Endothelial cell of umbilical vein (primary cell): ENCODE measurements around the gene SRSF3. TPM values are rescaled to one million over a fixed set of nuclear protein-coding genes. Genes with fewer than 3 reads are reported as not detected.

Source experiments
- BruUV-seq: library from RNA; stranded (reverse); fragments of 400-500 nt; replicated peaks from 2 replicates; lab custom pipeline; 2021; lab: Mats Ljungman, UMichigan
- CTCF ChIA-PET: fragments of 300-600, 350-600 bp; sonication (Branson Sonifier 250); formaldehyde crosslinking; loops from one replicate; lab custom pipeline; 2021; ENCODE audit warnings: antibody characterized with exemption, inconsistent platforms; lab: Charles Lee
- POLR2A ChIA-PET: fragments of 300-600, 350-600 bp; sonication (Branson Sonifier 250); formaldehyde crosslinking; loops from one replicate; lab custom pipeline; 2021; ENCODE audit warnings: antibody characterized with exemption, inconsistent platforms; lab: Charles Lee
- DNase-seq: peaks from one replicate; pipeline ENCODE4 v3.0.0-alpha.2; 2011; ENCODE audit warnings: low read depth, low spot score
- FAIRE-seq: peaks from 2 replicates; lab custom pipeline; 2011; peaks lifted over from hg19 to GRCh38; lab: Jason Lieb, UNC
- H2AFZ ChIP-seq: 2 replicates; pipeline ENCODE4 v1.6.0; 2012; ENCODE audit warnings: low read depth, low read length, control low read depth, inconsistent platforms
- H3K27ac ChIP-seq: 2 replicates; pipeline ENCODE4 v1.5.1; 2011; ENCODE audit warnings: low read depth, mild to moderate bottlenecking, control low read depth, low read length, moderate library complexity; ENCODE audit not compliant: insufficient read depth
- H3K27me3 ChIP-seq, 2 experiments: 2 replicates each; pipeline versions ENCODE4 v1.6.0 to v1.6.1; 2011; ENCODE audit warnings: low read length in 2 of 2, mixed read lengths in 1 of 2; ENCODE audit not compliant: control insufficient read depth in 2 of 2, insufficient read depth in 2 of 2
- H3K36me3 ChIP-seq, 2 experiments: 2 replicates in 1 of 2; 3 replicates in 1 of 2; pipeline ENCODE4 v1.5.1; 2011; ENCODE audit warnings: low read length in 2 of 2, mild to moderate bottlenecking in 1 of 2, moderate library complexity in 1 of 2; ENCODE audit not compliant: control insufficient read depth in 2 of 2, insufficient read depth in 2 of 2; ENCODE audit errors: extremely low read depth in 1 of 2
- H3K4me1 ChIP-seq: 3 replicates; pipeline ENCODE4 v1.5.1; 2011; ENCODE audit warnings: mild to moderate bottlenecking, low read length; ENCODE audit not compliant: control insufficient read depth, insufficient read depth; ENCODE audit errors: extremely low read depth
- H3K4me2 ChIP-seq: 2 replicates; pipeline ENCODE4 v1.6.1; 2011; ENCODE audit warnings: low read length, control low read depth, mixed read lengths; ENCODE audit not compliant: insufficient read depth
- H3K4me3 ChIP-seq, 3 experiments: fragments of 200-600 bp in 1 of 3; sonication (generic), shearing (Covaris generic) in 1 of 3; replicated peaks in 1 of 3; 2 replicates each; pipeline ENCODE4 v1.5.1; 2011 to 2016; ENCODE audit warnings: control low read depth in 3 of 3, low read length in 3 of 3, mild to moderate bottlenecking in 2 of 3, inconsistent platforms in 1 of 3, low read depth in 1 of 3, moderate library complexity in 1 of 3; ENCODE audit not compliant: insufficient read depth in 1 of 3
- H3K79me2 ChIP-seq: 2 replicates; pipeline ENCODE4 v1.6.0; 2012; ENCODE audit warnings: low read length, inconsistent platforms; ENCODE audit not compliant: control insufficient read depth, insufficient read depth
- H3K9ac ChIP-seq: replicated peaks from 2 replicates; pipeline ENCODE3; 2011; ENCODE audit warnings: low read length, control low read depth; ENCODE audit not compliant: insufficient read depth; ENCODE audit errors: extremely low read depth
- H3K9me1 ChIP-seq: replicated peaks from 3 replicates; pipeline ENCODE4 v1.6.0; 2011; ENCODE audit warnings: mild to moderate bottlenecking, low read length; ENCODE audit not compliant: control insufficient read depth, insufficient read depth; ENCODE audit errors: extremely low read depth
- H3K9me3 ChIP-seq: replicated peaks from 2 replicates; pipeline ENCODE4 v1.5.1; 2012; ENCODE audit warnings: low read length, inconsistent platforms; ENCODE audit not compliant: control insufficient read depth, insufficient read depth
- H4K20me1 ChIP-seq: replicated peaks from 2 replicates; pipeline ENCODE3; 2011; ENCODE audit warnings: mild to moderate bottlenecking, low read length; ENCODE audit not compliant: control insufficient read depth, insufficient read depth; ENCODE audit errors: extremely low read depth
- CTCF ChIP-seq, 2 donors: IDR thresholded peaks; 1 replicate in 1 of 2; 2 replicates in 1 of 2; pipeline ENCODE4 v1.5.1; 2011; ENCODE audit warnings: low read length in 2 of 2, mild to moderate bottlenecking in 2 of 2, moderate library complexity in 2 of 2, control low read depth in 1 of 2, inconsistent platforms in 1 of 2, low read depth in 1 of 2; ENCODE audit not compliant: insufficient read depth in 1 of 2; ENCODE audit errors: extremely low read depth in 1 of 2
- EZH2 ChIP-seq: IDR thresholded peaks from 2 replicates; pipeline ENCODE4 v1.6.1; 2012; ENCODE audit warnings: borderline replicate concordance, low read depth, mild to moderate bottlenecking, moderate library complexity, low read length, inconsistent platforms; ENCODE audit not compliant: severe bottlenecking
- FOS ChIP-seq: IDR thresholded peaks from 2 replicates; pipeline ENCODE4 v1.6.1; 2011; ENCODE audit warnings: mild to moderate bottlenecking, low read length, moderate library complexity, borderline replicate concordance; ENCODE audit not compliant: insufficient read depth
- GATA2 ChIP-seq: IDR thresholded peaks from 2 replicates; pipeline ENCODE4 v1.7.0; 2011; ENCODE audit warnings: low read depth, mild to moderate bottlenecking, moderate library complexity, mixed read lengths, low read length; ENCODE audit not compliant: insufficient read length, insufficient read depth
- JUN ChIP-seq: IDR thresholded peaks from 2 replicates; pipeline ENCODE4 v1.6.1; 2011; ENCODE audit warnings: borderline replicate concordance, low read depth; ENCODE audit not compliant: insufficient read length, insufficient read depth
- MAX ChIP-seq: IDR thresholded peaks from 2 replicates; pipeline ENCODE4 v1.6.1; 2011; ENCODE audit not compliant: insufficient read depth, insufficient read length
- MYC ChIP-seq: IDR thresholded peaks from one replicate; pipeline ENCODE4 v1.6.1; 2011; ENCODE audit warnings: mild to moderate bottlenecking, low read depth, low read length
- POLR2A ChIP-seq: IDR thresholded peaks from 2 replicates; pipeline ENCODE4 v1.6.1; 2012; ENCODE audit warnings: low read depth, mild to moderate bottlenecking, control low read depth, low read length
- POLR2AphosphoS5 ChIP-seq: IDR thresholded peaks from 2 replicates; pipeline ENCODE4 v1.6.1; 2012; ENCODE audit warnings: low read depth, mild to moderate bottlenecking, control low read depth, low read length, moderate library complexity; ENCODE audit not compliant: insufficient read depth
- dilution Hi-C: fragments of 300-500 bp; cut with MboI; formaldehyde crosslinking; loops from one replicate; pipeline ENCODE4 v1.15.0; 2019; ENCODE audit warnings: low sequenced_read_pairs; ENCODE audit not compliant: extremely low pct_ligation_motif_present
- intact Hi-C: fragments of 100-400 bp; cut with micrococcal nuclease; formaldehyde crosslinking; loops from one replicate; pipeline ENCODE4 v1.10.0; 2022
- polyA plus RNA-seq, 4 experiments: library from polyadenylated mRNA; depleted of rRNA in 3 of 4; stranded (reverse) in 3 of 4; unstranded in 1 of 4; fragments of >200 nt; gene quantifications; 2 replicates each; pipeline versions ENCODE4 v1.2.1 to v1.2.3, GENCODE V29; 2011 to 2012; ENCODE audit warnings: missing spikeins in 1 of 4
- total RNA-seq: library from RNA; stranded (reverse); gene quantifications from 2 replicates; pipeline ENCODE4 v1.2.3, GENCODE V29; 2021

The SRSF3 gene
- total and polyA plus RNA-seq, 2 donors (not counting 3 experiments of a cell fraction or from before 2014, with no cell fraction given), result 317 to 393 TPM

GRCh38 chr6:36576578-36576977 lies 17.6 kb upstream of the SRSF3 start:
- Histone ChIP-seq H3K36me3 (no peaks in the 10 kb centered on the region), H3K9me1 (no peaks in the 10 kb centered on the region), H2AFZ (no peak overlapping the region), H3K4me1 (no peaks in the 10 kb centered on the region), H3K4me3 (no peak overlapping the region), H3K27ac (no peak overlapping the region), H3K9ac (no peak overlapping the region), H3K4me2 (no peak overlapping the region), H3K9me3 (no peaks in the 10 kb centered on the region), H3K79me2 (no peaks in the 10 kb centered on the region), H3K27me3 (no peaks in the 10 kb centered on the region), H4K20me1 (no peaks in the 10 kb centered on the region)
- intact Hi-C loops, result no loop called here
- FAIRE-seq (no peak), DNase-seq (no peak)
- BruUV-seq, result no TSS peak
- ChIA-PET POLR2A (no interaction called here), CTCF (no interaction called here)
- no peak for TF ChIP-seq MYC
- no peak for TF ChIP-seq EZH2
- TF ChIP-seq POLR2AphosphoS5, result no peak
- dilution Hi-C loops, result no loop called here

- H2AFZ ChIP-seq, result no peak overlapping the region
- TF ChIP-seq FOS, result no peak
- TF ChIP-seq POLR2A, result no peak
- no peak for TF ChIP-seq JUN
- TF ChIP-seq MAX, result no peak
- no peak for TF ChIP-seq EZH2
- TF ChIP-seq GATA2, result no peak
- no peak for TF ChIP-seq CTCF (IDR thresholded peaks at IDR 0.05; ENCODE audit: extremely low read depth in 1 of 2, insufficient read depth in 1 of 2, low read depth in 1 of 2, low read length in 2 of 2)
- TF ChIP-seq POLR2AphosphoS5, result no peak
- TF ChIP-seq MYC, result no peak
- no peak overlapping the region for H3K4me3 ChIP-seq
- H3K79me2 ChIP-seq, result no peaks in the 10 kb centered on the region
- H3K9me3 ChIP-seq, result no peaks in the 10 kb centered on the region
- H3K4me1 ChIP-seq, result no peaks in the 10 kb centered on the region
- no peaks in the 10 kb centered on the region for H4K20me1 ChIP-seq
- H3K9me1 ChIP-seq, result no peaks in the 10 kb centered on the region
- H3K4me2 ChIP-seq, result no peak overlapping the region
- BruUV-seq, result no TSS peak
- H3K36me3 ChIP-seq, result no peaks in the 10 kb centered on the region
- dilution Hi-C loops, result no loop called here
- no peak overlapping the region for H3K9ac ChIP-seq
- POLR2A ChIA-PET, result no interaction called here
- CTCF ChIA-PET, result no interaction called here
- intact Hi-C loops, result no loop called here
- no peak for DNase-seq
- no peak for FAIRE-seq
- no peak overlapping the region for H3K27ac ChIP-seq
- H3K27me3 ChIP-seq, result no peaks in the 10 kb centered on the region
Measured at GRCh38 chr6:36577301-36577700, 16.9 kb upstream of the SRSF3 start.
